PC-9 (cell line): ENCODE measurements around the gene PRKCI. TPM values are rescaled to one million over a fixed set of nuclear protein-coding genes. Genes with fewer than 3 reads are reported as not detected.
"Not testable (repeated sequence)": the region's sequence is repeated elsewhere in the genome, so short reads cannot be mapped to it uniquely, and the experiment has no call there.

Experiments
- BruUV-seq: library from RNA; stranded (reverse); fragments of 400-500 nt; replicated peaks from 2 replicates; lab custom pipeline; 2021; lab: Mats Ljungman, UMichigan
- CTCF ChIA-PET: fragments of 300-600 bp; sonication (Branson Sonifier 250); formaldehyde crosslinking; loops from one replicate; lab custom pipeline; 2022; ENCODE audit warnings: antibody characterized with exemption; lab: Charles Lee
- POLR2A ChIA-PET: fragments of 300-600 bp; sonication (Branson Sonifier 250); formaldehyde crosslinking; loops from one replicate; lab custom pipeline; 2022; ENCODE audit warnings: antibody characterized with exemption; ENCODE audit not compliant: unreplicated experiment; lab: Charles Lee
- DNase-seq, 2 experiments: peaks; one replicate each; pipeline versions ENCODE4 v3.0.0 to v3.0.0-alpha.2; 2015 to 2022; ENCODE audit warnings: mixed read lengths in 1 of 2
- H2AFZ ChIP-seq: fragments of 200-600 bp; sonication (generic); 2 replicates; pipeline ENCODE4 v1.8.1; 2017; ENCODE audit warnings: antibody characterized with exemption
- H3F3A ChIP-seq: fragments of 200-600 bp; sonication (generic); 2 replicates; pipeline ENCODE4 v1.8.1; 2017; ENCODE audit warnings: antibody characterized with exemption, mild to moderate bottlenecking, low read depth; ENCODE audit not compliant: insufficient read depth
- H3K27ac ChIP-seq: fragments of 200-600 bp; sonication (generic); 2 replicates; pipeline ENCODE4 v1.6.1; 2016; ENCODE audit warnings: mixed run types
- H3K27me3 ChIP-seq: fragments of 200-600 bp; sonication (generic); 2 replicates; pipeline ENCODE4 v1.6.1; 2016; ENCODE audit warnings: low read depth, mixed run types; ENCODE audit not compliant: insufficient read depth
- H3K36me3 ChIP-seq: fragments of 200-600 bp; sonication (generic); 2 replicates; pipeline ENCODE4 v1.6.1; 2016; ENCODE audit warnings: low read depth, mixed run types
- H3K4me1 ChIP-seq: fragments of 200-600 bp; sonication (generic); replicated peaks from 2 replicates; pipeline ENCODE4 v1.6.1; 2016; ENCODE audit warnings: mixed run types; ENCODE audit not compliant: insufficient read depth
- H3K4me2 ChIP-seq: fragments of 200-600 bp; sonication (generic); 2 replicates; pipeline ENCODE4 v1.6.1; 2017; ENCODE audit warnings: mixed run types
- H3K4me3 ChIP-seq: fragments of 200-600 bp; sonication (generic); 2 replicates; pipeline ENCODE4 v1.6.1; 2016; ENCODE audit warnings: mixed run types
- H3K79me2 ChIP-seq: fragments of 200-600 bp; sonication (generic); 2 replicates; pipeline ENCODE4 v1.6.1; 2017; ENCODE audit warnings: low read depth, mixed run types
- H3K9me2 ChIP-seq: fragments of 200-600 bp; sonication (generic); 2 replicates; pipeline ENCODE4 v1.8.1; 2017; ENCODE audit warnings: mild to moderate bottlenecking; ENCODE audit not compliant: insufficient read depth
- H3K9me3 ChIP-seq: fragments of 200-600 bp; sonication (generic); 2 replicates; pipeline ENCODE4 v1.8.1; 2016; ENCODE audit warnings: low read depth; ENCODE audit not compliant: insufficient read depth
- H4K20me1 ChIP-seq: fragments of 200-600 bp; sonication (generic); 2 replicates; pipeline ENCODE4 v1.8.1; 2017; ENCODE audit not compliant: insufficient read depth
- CTCF ChIP-seq: fragments of 200-600 bp; sonication (generic); conservative IDR thresholded peaks from 2 replicates; pipeline ENCODE4 v1.6.1; 2017; ENCODE audit warnings: mixed run types, antibody characterized with exemption, mild to moderate bottlenecking, moderate library complexity
- EZH2 ChIP-seq: fragments of 200-600 bp; sonication (generic); IDR thresholded peaks from 2 replicates; pipeline ENCODE4 v1.8.0; 2017; ENCODE audit warnings: antibody characterized with exemption, low read depth
- intact Hi-C: fragments of 100-400 bp; cut with micrococcal nuclease; formaldehyde crosslinking; loops from one replicate; pipeline ENCODE4 v1.10.0; 2022; ENCODE audit not compliant: unreplicated experiment
- total RNA-seq: library from RNA; stranded (reverse); gene quantifications from 2 replicates; pipeline ENCODE4 v1.2.3, GENCODE V29; 2021

PRKCI gene
- total RNA-seq, 1 experiment from 2014 or later, result 104 TPM

GRCh38 chr3:170338690-170339340 lies 116.6 kb downstream of the PRKCI start:
- Histone ChIP-seq H3K79me2 (no peaks in the 10 kb centered on the region), H3K4me1 (peaks cover 26% of the 10 kb centered on the region), H4K20me1 (no peaks in the 10 kb centered on the region), H3K36me3 (0 out of 2 replicates have a peak, but pooled peaks cover 6% of the 10 kb centered on the region), H3K27me3 (no peaks in the 10 kb centered on the region), H3K4me3 (no peak overlapping the region), H2AFZ (no peak overlapping the region), H3K9me2 (no peaks in the 10 kb centered on the region), H3F3A (peaks cover 24% of the 10 kb centered on the region), H3K4me2 (no peak overlapping the region), H3K27ac (no peak overlapping the region), H3K9me3 (peaks cover 20% of the 10 kb centered on the region; the same call in 1 of the 2 replicates)
- ChIA-PET CTCF (no interaction called here), POLR2A (no interaction called here)
- DNase-seq, result peak in 1 of 2 experiments; percentile 33
- TF ChIP-seq CTCF (no peak), EZH2 (no peak)
- intact Hi-C loops, result no loop called here
- BruUV-seq, result no TSS peak

- H3K4me1 ChIP-seq, result peaks cover 35% of the 10 kb centered on the region
- POLR2A ChIA-PET, BruUV-seq, H3K79me2 ChIP-seq, H3K4me3 ChIP-seq, H3K4me2 ChIP-seq, H3K27me3 ChIP-seq, H4K20me1 ChIP-seq, H3K9me2 ChIP-seq, H3K27ac ChIP-seq, H3K36me3 ChIP-seq, intact Hi-C loops, H3F3A ChIP-seq, H2AFZ ChIP-seq, DNase-seq: not testable (repeated sequence)
- CTCF ChIA-PET, result interaction anchor here (0.6 kb wide), 1 partner anchor 15 kb away, joined by 6 read pairs; the partner anchor contains the start of gene SKIL
- H3K9me3 ChIP-seq, result peaks cover 18% of the 10 kb centered on the region; the same call in 1 of the 2 replicates
These were observed 120.0 kb downstream of the PRKCI start for GRCh38 chr3:170342273-170342672.

GRCh38 chr3:170343859-170344258 lies 121.6 kb downstream of the PRKCI start:
- peak overlapping the region; percentile 35 for H3K4me2 ChIP-seq
- POLR2A ChIA-PET, result interaction anchor here (0.5 to 1.2 kb wide), 5 partner anchors 9 to 533 kb away, joined by 3 to 4 read pairs (median 3); no protein-coding TSS in a partner anchor
- H3K9me3 ChIP-seq, H3K4me3 ChIP-seq, H3K79me2 ChIP-seq, H3K9me2 ChIP-seq, H3K36me3 ChIP-seq, BruUV-seq, H3K27me3 ChIP-seq, H4K20me1 ChIP-seq, H3F3A ChIP-seq, CTCF ChIA-PET: not testable (repeated sequence)
- H2AFZ ChIP-seq, result peak overlapping the region; percentile 52
- peak; percentile 58 to 68 for DNase-seq
- peaks cover 35% of the 10 kb centered on the region for H3K4me1 ChIP-seq
- H3K27ac ChIP-seq, result peak overlapping the region; percentile 62
- intact Hi-C loops, result loop anchor here (1.0 to 2.0 kb wide), 2 partner anchors 13 to 23 kb away; partner anchors contain the start of gene SKIL

GRCh38 chr3:170344971-170345370 lies 122.7 kb downstream of the PRKCI start:
- POLR2A ChIA-PET, result no interaction called here

More at GRCh38 chr3:170344971-170345370, 122.7 kb downstream of the PRKCI start:
- H3K4me2 ChIP-seq, result no peak overlapping the region
- TSS peak; percentile 40 for BruUV-seq
- no peak for DNase-seq
- no peaks in the 10 kb centered on the region for H3K9me2 ChIP-seq
- H3F3A ChIP-seq, result peaks cover 8% of the 10 kb centered on the region; the same call in 1 of the 2 replicates
- TF ChIP-seq CTCF (no peak), EZH2 (no peak)
- H3K36me3 ChIP-seq, result no peaks in the 10 kb centered on the region
- H4K20me1 ChIP-seq, result no peaks in the 10 kb centered on the region
- no peaks in the 10 kb centered on the region for H3K79me2 ChIP-seq
- intact Hi-C loops, result loop anchor here (1.0 to 2.0 kb wide), 2 partner anchors 12 to 24 kb away; partner anchors contain the start of gene SKIL
- H2AFZ ChIP-seq, result peak overlapping the region; percentile 58; the same call in 1 of the 2 replicates
- H3K4me1 ChIP-seq, result peaks cover 35% of the 10 kb centered on the region
- CTCF ChIA-PET, result no interaction called here
- H3K27me3 ChIP-seq, result no peaks in the 10 kb centered on the region
- no peak overlapping the region for H3K4me3 ChIP-seq
- H3K27ac ChIP-seq, result peak overlapping the region; percentile 62
- no peaks in the 10 kb centered on the region for H3K9me3 ChIP-seq
